T47D (cell line): Measurements from ENCODE around the gene TRIM62.
A peak's percentile ranks its signal among the peaks of the same experiment; 100 is the strongest.

Experiments used
- DNase-seq, 2 experiments: peaks; one replicate each; pipeline versions ENCODE4 v3.0.0 to v3.0.0-alpha.2; 2011 to 2012; ENCODE audit warnings: low read depth in 1 of 2, low spot score in 1 of 2
- JUND ChIP-seq: IDR thresholded peaks from 2 replicates; pipeline ENCODE4 v1.6.1; 2012; ENCODE audit warnings: low read depth
- in situ Hi-C: cut with HindIII; loops from 2 replicates; pipeline ENCODE4 v1.10.0; 2016; ENCODE audit warnings: low sequenced_read_pairs, low pct_unique_long_range_greater_than_20kb

The TRIM62 gene

DNA sequence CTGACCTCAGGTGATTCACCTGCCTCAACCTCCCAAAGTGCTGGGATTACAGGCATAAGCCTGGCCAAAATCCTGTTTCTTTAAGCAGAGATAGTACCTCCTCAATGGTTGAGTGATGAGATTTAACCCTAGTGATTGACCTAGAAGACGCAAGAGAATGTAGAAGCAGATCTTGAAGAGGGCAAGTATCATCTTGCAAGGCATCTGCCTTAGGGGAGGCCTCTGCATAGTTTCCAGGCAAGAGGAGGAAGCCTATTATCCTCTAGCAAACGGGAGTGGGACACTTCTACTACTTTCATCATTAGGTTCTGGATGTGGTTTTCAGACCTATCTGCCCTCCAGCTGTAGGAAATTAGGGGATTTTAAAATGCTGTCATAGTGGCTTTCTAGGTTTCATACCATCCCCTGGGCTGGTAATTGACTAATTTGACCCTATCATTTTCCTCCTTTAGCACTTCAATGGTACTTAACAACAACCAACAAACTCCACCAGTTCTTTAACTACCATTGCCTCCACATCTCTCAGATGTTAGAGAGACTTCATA lies 10.0 kb upstream of the TRIM62 start:
- in situ Hi-C loops = no loop called here

GRCh38 chr1:33190701-33191100 lies 8.9 kb upstream of the TRIM62 start:
- no peak for DNase-seq
- TF ChIP-seq JUND = no peak
- in situ Hi-C loops = no loop called here

More for the DNA sequence above, 10.0 kb upstream of the TRIM62 start:
- TF ChIP-seq JUND = no peak
- DNase-seq = no peak

GRCh38 chr1:33188572-33189275 lies 6.9 kb upstream of the TRIM62 start:
- in situ Hi-C loops = no loop called here
- no peak for DNase-seq

GRCh38 chr1:33186936-33187335 lies 5.1 kb upstream of the TRIM62 start:
- in situ Hi-C loops = no loop called here

More at GRCh38 chr1:33188572-33189275, 6.9 kb upstream of the TRIM62 start:
- TF ChIP-seq JUND = no peak

GRCh38 chr1:33185541-33185940 lies 3.7 kb upstream of the TRIM62 start:
- no peak for TF ChIP-seq JUND
- in situ Hi-C loops = no loop called here

More at GRCh38 chr1:33186936-33187335, 5.1 kb upstream of the TRIM62 start:
- no peak for TF ChIP-seq JUND
- DNase-seq = no peak

DNA sequence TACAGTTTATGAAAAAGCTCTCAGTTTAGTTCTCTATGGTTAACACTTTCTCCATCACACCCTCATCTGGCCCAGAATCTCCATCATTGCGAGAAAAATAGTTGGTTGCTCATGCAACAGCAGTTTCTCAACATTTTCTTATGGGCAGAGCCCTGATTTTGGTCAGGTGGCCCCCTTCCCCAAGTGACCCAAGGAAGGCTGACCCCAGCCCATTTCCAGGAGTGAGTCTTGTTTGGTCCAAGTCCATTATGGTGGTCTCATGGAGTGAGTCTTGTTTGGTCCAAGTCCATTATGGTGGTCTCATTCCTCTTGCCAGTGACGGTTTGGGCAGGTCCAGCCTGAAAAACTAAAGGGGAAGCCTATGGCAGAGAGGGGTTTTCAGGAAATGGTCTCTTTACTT lies 1.5 kb upstream of the TRIM62 start:
- no peak for TF ChIP-seq JUND
- no peak for DNase-seq
- in situ Hi-C loops = no loop called here

More at GRCh38 chr1:33185541-33185940, 3.7 kb upstream of the TRIM62 start:
- no peak for DNase-seq

DNA sequence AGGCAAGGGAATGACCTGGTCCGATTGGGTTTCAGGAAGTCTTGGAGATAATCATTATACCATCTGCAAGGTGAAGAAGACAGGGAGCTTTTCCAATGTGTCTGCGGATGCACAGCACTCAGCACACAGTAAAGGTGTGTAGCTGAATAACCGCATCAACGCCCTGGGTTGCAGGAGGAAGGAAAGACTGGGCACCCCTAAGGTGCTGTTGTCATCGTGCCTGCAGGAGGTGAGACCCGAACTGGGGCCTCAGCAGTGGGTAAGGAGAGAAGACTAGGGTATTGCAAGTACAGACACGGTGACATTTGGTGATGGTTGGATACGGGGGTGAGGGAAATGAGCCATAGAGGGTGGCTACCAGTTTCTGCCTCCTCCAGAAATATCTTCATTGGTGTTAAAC lies 1.1 kb upstream of the TRIM62 start:
- no peak for DNase-seq
- in situ Hi-C loops = no loop called here
- TF ChIP-seq JUND = no peak

DNA sequence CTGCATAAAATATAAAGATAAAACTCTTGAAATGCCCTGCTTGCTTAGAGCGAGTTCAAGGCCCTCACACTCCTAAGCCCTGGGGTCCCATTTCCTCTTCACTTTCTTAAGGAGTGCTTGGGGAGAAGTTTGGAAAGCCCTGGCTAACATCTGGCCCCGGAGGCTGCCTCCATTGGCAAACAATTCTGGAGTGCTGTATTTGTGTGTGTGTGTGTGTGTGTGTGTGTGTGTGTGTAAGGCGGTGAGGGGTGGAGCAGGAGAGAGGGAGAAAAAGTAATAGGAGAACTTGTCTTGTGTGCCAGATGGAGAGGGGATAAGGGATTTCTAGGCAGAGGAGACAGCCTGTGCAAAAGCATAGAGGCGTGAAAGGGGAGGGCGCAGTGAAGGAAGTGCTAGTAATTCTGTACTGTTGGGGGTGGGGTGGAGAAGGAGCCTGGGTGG lies 578 bp upstream of the TRIM62 start:
- peak in 1 of 2 experiments; percentile 64 for DNase-seq
- in situ Hi-C loops = no loop called here
- TF ChIP-seq JUND = no peak

- in situ Hi-C loops = no loop called here
- TF ChIP-seq JUND = no peak
- DNase-seq = peak; percentile 86 to 91
Observed at GRCh38 chr1:33180911-33181890, 642 bp downstream of the TRIM62 start.

GRCh38 chr1:33180226-33180910 lies 1.5 kb downstream of the TRIM62 start:
- TF ChIP-seq JUND = no peak
- DNase-seq = no peak
- in situ Hi-C loops = no loop called here

DNA sequence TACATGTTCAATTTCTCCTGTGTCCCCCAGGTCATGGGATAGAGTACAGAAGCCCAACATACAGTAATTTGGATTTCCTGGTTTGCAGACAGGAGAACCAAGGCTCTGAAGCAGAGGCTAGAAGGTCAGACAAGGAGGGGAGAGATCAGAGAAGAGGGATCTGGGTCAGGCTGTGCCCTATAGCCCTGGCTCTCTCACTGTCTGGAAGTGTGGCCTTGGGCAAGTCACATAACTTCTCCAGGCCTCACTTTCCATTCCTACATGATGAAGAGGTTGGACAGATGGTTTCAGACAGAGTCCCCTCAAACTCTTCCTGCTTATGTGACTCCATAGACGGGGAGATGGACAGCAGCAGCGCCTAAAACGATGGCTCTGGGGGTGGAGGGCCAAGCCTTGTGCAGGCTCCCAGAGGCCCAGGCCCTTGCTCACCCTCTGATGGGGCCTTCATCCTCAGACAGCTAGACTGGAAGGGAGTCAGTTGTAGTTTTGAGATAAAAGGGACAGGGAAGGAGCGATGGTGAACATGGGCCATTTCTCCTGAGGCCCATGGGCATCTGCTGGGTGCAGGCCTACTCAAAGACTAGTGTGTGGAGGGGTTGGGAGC lies 2.9 kb downstream of the TRIM62 start:
- in situ Hi-C loops = no loop called here
- no peak for DNase-seq
- no peak for TF ChIP-seq JUND
